Activated T-cell treated with anti-CD3 and anti-CD28 coated beads for 1 hour (primary cell): ENCODE measurements around the gene CDH23.
"Not testable (repeated sequence)": the region's sequence is repeated elsewhere in the genome, so short reads cannot be mapped to it uniquely, and the experiment has no call there.

Experiments
- DNase-seq: peaks from one replicate; pipeline ENCODE4 v3.0.0-alpha.2; 2020; ENCODE audit warnings: low read depth

CDH23 gene

DNA sequence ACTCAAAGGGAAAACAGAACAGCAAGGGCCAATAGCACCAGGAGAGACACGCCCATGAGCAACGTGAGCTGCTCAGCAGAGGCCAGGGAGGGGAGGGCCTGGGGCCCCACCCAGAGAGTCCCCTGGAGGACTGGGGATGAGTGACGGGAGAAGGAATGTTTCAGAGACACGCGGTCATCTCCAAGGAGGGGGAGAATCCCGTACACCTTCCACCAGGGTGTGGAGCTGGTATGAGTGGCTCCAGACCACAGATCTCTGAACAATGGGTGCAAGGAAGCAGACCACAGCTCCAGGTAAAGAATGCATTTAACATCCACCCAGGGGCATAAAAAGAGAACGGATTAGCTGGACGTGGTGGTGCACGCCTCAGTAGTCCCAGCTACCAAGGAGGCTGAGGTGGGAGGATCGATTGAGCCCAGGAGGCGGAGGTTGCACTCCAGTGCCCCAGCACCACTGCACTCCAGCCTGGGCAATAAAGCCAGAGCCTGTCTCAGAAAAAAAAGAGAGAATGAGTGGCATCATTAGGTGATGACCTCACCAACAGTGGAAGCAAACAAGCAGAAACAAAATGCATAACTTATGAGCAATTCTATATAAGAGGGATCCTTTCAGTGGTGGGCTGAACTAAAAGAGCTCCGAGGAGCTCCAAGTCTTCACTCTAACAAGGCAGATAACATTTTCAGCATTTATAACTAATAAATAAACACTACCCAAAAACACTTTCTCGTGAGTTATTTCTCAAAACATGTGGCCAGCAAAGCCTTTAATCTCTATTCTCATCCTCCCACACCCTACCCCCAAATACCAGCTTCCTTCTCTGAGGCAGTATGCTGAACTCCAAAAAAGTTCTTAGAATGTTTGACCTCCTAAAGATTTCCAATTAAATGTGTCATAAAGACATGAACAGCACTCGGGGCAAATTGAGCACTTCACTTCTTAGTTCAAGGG, 441.8 kb downstream of the CDH23 start:
- no peak for DNase-seq

DNA sequence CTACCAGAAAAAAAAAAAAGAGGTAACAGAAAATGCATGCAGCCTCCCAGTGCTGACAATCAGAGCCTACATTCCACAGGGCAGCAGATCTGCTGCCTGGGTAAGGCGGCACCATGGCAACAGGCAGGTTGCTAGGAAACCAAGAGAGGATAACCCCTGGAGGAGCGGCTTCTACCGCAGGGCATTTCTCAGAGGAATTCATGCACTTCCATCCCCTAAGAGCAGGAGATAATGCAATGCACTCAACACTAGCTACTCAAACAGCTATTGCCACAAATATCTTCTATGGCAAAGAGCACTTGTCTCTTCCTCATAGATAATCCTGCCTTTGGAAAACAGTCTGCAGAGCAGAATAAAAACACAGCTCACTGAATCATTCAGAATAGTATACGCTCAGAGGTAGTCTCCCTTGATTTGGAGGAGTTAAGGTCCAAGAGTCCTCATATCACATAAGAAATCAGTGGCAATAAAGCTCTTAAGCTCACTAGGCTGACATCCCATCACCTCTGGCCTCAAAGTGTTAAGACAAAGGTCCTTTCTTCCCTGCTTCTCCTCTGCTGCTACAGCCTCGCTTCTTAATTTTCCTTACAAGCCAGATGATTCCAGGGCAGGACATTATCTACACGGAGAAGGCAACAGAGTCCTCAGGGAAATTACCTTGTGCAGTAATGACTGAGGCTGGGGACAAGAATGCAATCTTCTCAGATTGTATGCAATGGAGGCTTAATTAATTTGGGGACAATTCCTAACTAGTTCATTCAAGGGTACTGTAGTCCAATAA, 443.6 kb downstream of the CDH23 start:
- DNase-seq = no peak

DNA sequence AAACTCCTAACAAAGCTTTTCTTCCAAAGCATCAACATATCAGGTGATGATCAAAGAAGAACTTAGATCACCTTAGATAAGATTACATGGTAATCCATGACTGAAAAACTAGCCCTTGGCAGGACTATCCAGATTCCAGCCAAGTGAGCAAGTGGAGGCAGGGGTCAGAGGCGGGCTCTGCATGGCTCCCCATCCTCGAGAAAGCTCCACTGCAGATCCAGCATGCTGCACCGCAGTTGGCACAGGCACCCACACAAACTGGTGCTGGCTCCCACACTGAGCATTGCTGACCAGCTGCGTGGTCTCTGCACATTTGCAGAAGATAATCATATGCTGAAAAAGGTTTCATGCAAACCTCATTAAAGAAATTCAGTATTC, 444.2 kb downstream of the CDH23 start:
- no peak for DNase-seq

DNA sequence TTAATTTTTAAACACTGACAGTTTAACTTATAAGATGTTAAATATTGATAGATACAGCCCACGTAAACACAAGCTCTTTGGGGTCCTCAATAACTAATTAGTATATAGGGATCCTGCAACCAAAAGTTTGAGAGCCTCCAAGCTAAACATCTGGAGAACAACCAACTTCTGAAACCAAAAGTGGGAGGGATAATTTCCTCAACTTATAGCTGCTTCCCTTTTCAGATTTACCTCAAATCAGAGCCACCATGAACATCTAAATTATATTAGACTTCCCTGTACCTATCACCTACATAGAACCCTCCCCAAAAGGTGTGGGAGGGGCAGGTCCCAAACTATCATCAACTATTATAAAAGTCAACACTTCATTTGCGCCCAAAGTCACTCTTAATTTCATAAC, 445.7 kb downstream of the CDH23 start:
- no peak for DNase-seq

DNA sequence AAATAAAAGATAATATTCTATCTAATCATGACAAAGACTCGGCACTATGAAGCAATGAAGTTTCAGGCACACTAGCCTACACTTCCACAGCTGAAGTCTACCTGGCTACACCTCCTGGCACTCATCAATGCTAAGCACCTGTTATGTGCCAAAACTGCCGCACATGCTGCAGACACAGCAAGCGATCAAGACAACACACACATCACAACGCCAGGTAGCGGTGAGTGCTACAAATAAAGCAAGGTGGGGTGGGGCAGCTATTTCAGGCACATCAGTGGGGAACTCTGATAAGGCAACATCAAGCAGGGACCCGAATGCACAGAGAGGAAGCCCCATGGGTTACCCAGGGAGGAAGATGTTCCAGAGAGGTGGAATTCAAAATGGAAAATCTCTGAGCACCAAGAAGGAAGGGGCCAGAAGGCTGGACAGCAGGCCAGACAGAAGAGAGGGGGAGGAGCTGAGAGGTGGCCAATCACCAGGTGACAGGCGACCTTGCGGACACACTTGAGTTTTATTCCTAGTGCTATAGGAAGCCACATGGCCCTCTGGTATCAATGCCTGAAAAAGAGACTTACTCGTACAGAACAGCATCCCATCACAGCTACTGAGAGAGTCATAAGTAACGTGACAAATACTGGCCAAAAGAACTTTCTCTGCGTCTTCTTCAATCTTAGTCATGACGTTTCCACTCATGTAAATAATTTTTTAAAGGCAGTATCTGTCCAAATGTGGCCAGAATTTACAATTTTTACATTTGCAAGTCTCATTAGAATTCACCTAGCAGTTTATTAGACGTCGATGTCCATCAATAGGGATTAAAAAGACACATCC, 446.4 kb downstream of the CDH23 start:
- DNase-seq = no peak

DNA sequence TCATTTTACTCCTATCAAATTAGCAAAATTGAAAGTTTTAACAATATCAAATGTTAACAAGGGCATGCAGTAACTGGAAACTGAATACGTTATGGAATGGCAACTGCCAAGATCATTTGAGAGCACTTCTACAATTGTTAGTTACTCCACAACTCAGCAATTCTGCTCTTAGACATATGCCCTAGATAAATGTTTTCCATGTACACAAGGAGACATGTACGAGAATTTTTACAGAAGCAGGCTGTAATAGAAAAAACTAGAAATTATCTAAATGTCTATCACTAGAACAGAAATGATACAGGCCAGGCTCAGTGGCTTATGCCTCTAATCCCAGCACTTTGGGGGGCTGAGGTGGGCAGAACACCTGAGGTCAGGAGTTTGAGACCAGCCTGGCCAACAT, 447.4 kb downstream of the CDH23 start:
- no peak for DNase-seq

DNA sequence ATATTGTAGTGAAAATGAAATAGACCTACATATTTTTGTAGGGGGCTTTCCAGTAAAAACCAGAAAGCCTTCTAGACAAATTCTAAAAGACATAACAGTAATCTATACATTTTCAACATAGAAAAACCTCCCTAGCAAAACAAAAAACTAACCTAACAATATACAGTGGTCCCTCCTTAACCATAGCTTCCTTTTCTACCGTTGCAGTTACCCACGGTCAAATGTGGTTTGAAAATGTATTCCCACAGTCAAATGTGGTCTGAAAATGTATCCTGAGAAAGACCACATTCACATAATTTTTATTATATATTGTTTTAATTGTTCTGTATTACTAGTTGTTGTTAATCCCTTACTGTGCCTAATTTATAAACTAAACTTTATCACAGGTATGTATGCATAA, 448.0 kb downstream of the CDH23 start:
- DNase-seq = no peak

DNA sequence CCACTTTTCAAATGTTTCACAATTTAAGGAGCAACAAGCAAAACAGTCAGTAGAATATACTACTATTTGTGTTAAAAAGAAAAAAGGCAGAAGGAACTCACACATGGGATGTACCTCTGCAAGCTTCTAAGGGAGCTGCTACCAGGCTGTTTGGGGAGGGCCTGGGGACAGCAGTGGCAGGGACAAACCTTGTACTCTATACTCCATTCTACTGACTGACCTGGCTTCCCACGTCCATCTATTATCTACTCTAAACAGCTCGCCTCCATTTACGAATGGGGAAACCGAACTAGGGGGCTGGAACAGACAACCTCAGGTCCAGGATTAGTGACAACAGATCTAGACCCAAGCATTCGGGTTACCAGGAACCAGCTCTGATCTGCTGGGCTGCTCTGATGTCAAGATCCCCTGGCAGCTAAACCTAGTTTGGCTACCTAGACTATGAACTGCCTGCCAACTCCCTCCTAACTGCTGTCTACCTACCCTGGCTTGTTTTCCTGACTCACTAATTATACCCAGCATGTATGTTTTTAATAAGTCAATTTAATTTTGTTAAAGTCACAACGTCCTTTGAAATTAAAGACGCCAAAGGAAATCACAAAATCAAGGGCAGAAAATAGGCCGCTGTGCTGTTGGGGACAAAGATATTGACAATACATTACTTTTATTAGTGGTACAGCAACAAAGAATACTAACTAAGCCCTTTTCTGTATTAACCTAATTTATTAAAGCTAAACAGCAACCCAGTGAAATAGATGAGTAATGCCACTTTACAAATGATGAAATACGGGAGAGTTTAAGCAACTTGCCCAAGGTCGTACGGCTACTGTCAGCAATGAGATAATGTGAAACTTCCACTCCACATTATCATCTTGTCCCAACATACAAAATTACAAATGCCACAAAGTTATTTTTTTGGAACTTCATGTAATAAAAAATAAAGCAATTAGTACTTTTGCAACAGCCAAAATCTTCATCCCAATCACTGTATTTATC, 449.0 kb downstream of the CDH23 start:
- DNase-seq = no peak

DNA sequence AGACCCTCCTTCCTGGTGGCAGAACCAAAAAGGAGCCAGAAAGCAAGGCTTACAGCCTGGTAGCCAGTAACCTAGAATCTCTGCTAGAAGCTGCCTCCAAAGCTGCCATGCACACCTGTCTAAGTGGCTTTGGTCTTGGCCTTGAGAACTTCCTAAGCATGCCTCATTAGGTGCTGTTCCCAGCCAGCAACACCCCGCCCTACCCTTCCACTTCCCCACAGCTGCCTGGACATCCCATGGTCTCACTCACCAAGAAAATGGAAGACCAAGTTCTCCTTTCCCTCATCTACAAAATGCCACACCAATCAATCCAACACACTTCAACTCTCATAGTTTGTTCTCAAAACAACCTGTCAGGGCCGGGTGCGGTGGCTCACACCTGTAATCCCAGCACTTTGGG, 450.1 kb downstream of the CDH23 start:
- DNase-seq = no peak

DNA sequence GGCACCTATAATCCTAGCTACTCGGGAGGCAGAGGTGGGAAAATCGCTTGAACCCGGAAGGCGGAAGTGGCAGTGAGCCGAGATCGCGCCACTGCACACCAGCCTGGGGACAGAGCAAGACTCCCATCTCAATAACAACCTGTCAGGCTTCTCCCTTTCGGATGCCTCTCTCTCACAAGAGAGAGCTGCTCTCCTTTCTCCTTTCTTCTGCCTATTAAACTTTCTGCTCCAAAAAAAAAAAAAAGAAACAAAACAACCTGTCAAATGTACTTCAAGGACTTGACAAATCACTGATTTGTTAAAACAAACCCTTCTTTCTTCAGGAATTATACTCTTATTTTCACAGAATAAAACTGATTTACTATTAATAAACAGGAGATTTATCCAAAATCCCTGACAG, 450.7 kb downstream of the CDH23 start:
- DNase-seq = no peak

DNA sequence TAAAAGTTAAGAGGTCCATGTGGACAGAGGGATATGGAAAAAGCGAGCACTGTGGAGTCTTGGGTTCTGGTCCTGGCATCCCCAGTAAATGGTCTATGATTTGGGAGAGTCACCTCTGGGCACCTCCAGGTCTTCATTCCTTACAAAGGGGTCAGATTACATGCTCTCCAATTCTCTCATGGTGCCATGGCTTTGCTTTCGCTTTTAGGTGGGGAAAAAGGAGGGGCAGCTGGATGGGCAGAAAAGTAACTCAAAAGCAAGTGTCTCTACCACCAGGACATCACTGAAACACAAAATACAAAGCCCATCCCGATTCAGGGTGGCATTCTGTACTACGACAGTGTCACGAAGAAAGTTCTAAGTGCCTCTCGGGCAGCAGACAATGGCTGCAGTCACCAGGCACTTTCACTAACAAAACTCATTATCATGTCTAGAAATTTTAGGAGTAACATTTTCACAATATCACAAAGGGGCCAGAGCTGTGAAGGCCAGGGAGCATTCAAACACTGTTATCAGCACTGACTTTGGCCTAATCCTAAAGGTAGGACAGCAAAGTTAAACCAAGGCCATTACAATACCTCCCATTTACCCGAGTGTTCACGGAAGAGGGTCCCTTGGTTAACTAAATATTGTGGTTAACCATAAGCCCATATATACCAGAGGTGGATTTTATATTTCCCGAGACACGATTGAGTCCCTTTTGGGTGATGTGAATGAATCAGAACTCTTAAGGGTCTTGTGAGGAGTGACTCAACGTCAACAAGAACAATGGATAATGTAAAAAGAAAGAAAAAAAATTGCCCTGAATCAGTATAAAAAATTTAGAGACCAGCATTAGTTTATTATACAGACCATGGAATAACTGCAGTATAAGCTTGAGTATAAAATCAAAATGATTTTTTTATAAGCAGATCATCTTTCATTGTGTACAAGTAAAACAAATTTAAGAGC, 451.9 kb downstream of the CDH23 start:
- no peak for DNase-seq

DNA sequence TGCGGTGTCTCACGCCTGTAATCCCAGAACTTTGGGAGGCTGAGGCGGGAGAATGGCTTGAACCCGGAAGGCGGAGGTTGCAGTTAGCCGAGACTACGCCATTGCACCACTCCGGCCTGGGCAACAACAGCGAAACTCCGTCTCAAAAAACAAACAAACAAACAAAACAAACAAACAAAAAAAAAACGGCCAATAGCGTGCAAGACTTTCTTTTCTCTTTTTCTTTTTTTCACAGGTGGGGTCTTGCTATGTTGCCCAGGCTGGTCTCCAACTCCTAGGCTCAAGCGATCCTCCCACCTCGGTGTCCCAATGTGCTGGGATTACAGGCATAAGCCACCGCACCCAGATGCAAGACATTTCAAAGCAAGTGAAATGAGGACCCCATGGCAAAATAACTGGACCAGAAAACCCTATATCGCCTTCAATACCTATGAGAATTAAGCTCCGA, 452.8 kb downstream of the CDH23 start:
- no peak for DNase-seq

DNA sequence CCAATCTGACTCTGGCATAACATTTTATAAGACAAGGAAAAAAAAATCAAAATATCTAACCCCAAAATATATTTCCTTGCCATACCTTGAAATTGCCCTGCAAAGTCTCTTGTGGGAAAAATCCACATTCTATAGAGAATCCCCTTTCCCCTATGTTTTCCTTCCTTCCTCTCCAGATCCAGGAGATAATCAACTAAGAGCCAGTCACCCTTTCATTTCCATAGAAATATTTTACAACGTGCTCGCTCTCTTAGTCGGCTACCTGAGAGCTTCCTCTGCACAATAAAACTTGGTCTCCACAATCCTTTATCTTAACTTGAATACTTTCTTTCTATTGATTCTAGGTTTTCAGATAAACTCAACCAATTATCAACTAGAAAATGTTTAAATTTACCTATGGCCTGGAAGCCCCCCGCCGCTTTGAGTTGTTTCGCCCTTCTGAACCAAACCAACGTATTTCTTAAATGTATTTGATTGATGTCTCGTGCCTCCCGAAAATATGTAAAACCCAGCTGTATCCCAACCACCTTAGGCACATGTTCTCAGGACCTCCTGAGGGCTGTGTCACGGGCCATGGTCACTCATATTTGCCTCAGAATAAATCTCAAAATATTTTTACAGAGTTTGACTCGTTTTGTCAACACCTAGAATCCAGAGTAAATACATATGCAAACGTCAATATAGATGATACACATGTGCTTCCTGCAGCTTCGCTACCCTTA, 453.5 kb downstream of the CDH23 start:
- DNase-seq = no peak

DNA sequence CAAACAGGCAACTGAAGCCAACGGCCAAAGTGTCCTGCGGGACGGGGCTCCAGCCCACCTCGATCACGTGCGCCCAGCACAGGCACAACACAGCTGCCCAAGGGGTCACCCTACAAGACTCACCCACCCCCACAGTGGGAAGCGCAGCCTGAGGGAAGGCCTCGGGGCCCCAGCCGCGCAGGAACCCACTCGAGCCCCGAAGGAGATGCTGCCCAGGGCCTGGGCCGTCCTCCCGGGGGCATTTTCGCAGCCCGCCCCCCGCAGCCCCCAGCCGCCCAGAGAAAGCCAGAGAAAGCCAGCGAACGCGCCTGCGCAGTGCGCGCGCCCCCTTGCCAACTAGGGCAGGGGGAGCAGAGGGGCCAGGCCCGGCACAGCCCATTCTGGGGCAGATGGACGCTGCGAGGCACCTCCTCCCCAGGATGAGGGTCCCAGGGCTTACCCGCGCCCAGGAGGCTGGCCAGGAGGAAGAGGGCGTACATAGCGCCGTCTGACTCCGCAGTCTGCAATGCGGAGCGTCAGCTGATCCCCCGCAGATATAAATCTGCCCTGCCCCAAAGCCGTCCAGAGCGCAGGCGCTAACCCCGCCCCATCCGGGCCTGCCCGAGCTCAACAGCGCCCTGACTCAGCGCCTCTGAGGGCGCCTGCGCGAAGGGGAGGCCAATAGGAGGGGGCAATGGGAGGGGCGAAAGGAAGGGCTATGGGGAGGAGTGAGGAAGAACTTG, 454.2 kb downstream of the CDH23 start, which contains the start of gene PSAP:
Gene PSAP, minus strand, starts transcription at position 509 of the 722 bp plus-strand sequence. Its CDS starts 30 bp downstream, at position 479.
- peak; percentile 98 for DNase-seq

DNA sequence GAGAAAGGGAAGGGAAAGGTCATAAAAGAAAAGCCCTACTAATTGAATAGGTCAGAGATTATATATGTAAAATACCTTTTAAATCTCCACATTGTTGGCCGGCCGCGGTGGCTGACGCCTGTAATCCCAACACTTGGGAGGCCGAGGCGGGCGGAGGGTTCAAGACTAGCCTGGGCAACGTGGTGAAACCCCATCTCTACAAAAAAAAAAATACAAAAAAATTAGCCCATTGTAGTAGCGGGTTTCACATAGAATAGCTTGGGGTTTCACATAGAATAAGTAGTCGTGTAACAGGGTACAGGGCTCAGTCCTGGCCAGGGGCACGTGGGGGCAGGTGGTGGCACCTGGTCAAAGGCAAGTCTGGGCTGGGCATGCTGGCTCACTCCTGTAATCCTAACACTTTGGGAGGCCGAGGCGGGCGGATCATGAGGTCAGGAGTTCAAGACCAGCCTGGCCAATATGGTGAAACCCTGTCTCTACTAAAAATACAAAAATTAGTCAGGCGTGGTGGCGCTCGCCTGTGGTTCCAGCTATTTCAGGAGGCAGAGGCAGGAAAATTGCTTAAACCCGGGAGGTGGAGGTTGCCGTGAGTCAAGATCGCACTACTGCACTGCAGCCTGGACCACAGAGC, 454.9 kb downstream of the CDH23 start:
- not testable (repeated sequence) for DNase-seq

DNA sequence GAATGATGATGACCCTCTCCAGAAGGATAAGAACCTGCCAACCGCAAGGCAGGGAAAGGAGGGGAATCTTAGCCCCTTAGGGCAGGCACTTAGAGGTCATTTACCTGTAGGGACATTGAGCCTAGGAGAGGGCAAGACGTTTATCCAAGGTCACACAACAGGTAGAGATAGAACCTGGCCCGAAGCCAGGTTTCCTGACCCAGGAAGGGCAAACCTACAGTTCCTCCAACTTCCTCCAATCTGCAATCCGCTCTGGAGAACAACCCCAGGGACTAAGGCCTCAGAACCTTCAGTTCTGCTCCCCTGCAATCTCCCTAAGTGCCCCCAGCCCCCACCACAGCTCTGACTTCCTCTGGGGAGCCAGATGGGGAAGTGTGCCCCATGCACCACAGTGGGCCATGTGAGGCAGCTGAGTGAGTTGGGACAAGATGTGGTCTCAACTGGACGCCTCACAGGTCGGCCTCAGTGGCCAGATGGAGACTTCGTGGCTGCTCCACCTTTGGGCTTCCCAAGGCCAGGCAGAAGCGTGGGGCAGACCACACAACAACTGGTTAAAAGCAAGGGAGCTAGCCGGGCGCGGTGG, 455.7 kb downstream of the CDH23 start:
- no peak for DNase-seq

DNA sequence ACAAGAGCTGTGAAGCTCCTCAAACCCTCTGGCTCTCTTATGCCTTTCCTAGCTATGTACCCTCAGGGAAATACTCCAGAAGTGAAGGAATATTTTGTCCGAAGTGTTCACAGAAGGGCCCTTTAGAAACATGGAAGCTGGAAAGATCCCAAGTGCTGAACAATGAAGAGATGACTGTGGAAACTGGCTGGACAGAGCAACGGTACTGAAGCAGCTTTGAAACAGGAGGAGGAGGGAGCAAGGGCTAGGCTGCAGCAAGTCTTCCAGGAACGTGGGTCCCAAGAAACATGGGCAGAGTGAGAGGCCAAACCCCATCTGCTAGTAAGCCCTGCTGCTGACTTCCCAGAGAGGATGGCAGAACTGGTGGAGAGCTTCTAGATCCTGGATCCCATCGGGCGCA, 457.3 kb downstream of the CDH23 start:
- DNase-seq = no peak
